Thymus (tissue), 11 donors: ENCODE results near the gene AKAP14. TPM values are rescaled to one million over a fixed set of nuclear protein-coding genes. Genes with fewer than 3 reads are reported as not detected.
A peak's percentile ranks its signal among the peaks of the same experiment; 100 is the strongest.
"Not testable (repeated sequence)": the region's sequence is repeated elsewhere in the genome, so short reads cannot be mapped to it uniquely, and the experiment has no call there.

ENCODE experiments used
- DNase-seq, 9 donors: peaks; one replicate each; pipeline ENCODE4 v3.0.0-alpha.2; 2013; ENCODE audit warnings: low spot score in 9 of 9, low read depth in 6 of 9, missing footprints in 1 of 9
- H3K27ac ChIP-seq, 2 donors: one replicate each; pipeline ENCODE4 v1.5.1; 2013; ENCODE audit warnings: control low read depth in 1 of 2, low read depth in 1 of 2, low read length in 1 of 2, mild to moderate bottlenecking in 1 of 2, moderate library complexity in 1 of 2
- H3K27me3 ChIP-seq, 2 donors: one replicate each; pipeline ENCODE4 v1.5.1; 2013; ENCODE audit warnings: low read length in 1 of 2; ENCODE audit not compliant: control insufficient read depth in 2 of 2, insufficient read depth in 1 of 2
- H3K36me3 ChIP-seq, 2 donors: one replicate each; pipeline ENCODE4 v1.5.1; 2013; ENCODE audit warnings: low read length in 1 of 2, mild to moderate bottlenecking in 1 of 2, moderate library complexity in 1 of 2; ENCODE audit not compliant: control insufficient read depth in 2 of 2, insufficient read depth in 2 of 2
- H3K4me1 ChIP-seq, 2 donors: one replicate each; pipeline ENCODE4 v1.5.1; 2013; ENCODE audit warnings: low read length in 2 of 2; ENCODE audit not compliant: control insufficient read depth in 2 of 2, insufficient read depth in 2 of 2
- H3K4me3 ChIP-seq, 2 donors: one replicate each; pipeline ENCODE4 v1.5.1; 2013; ENCODE audit warnings: low read length in 2 of 2, control low read depth in 1 of 2, mild to moderate bottlenecking in 1 of 2
- H3K9me3 ChIP-seq, 2 donors: one replicate each; pipeline ENCODE4 v1.5.1; 2013; ENCODE audit warnings: low read length in 1 of 2, mild to moderate bottlenecking in 1 of 2; ENCODE audit not compliant: control insufficient read depth in 2 of 2, insufficient read depth in 1 of 2
- WGBS: extraction: QIAGEN DNeasy Blood & Tissue Kit; methylation state at CpG from one replicate; pipeline ENCODE4 v1.1.7; 2013; 5-methylcytosine and 5-hydroxymethylcytosine counted together
- polyA plus RNA-seq: library from polyadenylated mRNA; stranded (reverse); fragments of 200-250 nt; gene quantifications from one replicate; pipeline ENCODE4 v1.2.3, GENCODE V29; 2013
- total RNA-seq: library from RNA; stranded (reverse); fragments of 120-200 nt; gene quantifications from one replicate; pipeline ENCODE4 v1.2.4, GENCODE V29; 2013
- donor health status: healthy.

The AKAP14 gene
- total and polyA plus RNA-seq, 2 donors, result 0.09 to 0.34 TPM

DNA sequence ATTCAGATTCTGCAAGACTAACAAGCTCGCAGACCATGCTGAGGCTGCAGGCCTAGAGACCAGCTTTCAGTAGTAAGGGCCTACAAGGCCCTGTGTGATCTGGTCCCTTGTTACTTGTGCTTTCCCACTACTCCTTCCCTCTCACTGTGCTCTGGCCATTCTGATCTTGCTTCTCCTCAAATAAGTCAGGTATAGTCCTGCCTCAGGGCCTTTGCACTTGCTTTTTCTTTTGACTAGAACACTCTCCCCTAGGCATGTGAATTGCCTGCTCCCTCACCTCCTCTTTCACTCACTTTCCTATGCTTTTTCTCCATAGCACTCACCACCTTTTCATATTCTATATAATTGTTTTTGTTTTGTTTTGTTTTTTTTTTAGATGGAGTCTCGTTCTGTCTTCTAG, 22.2 kb downstream of the AKAP14 start:
- Histone ChIP-seq H3K9me3 (no peaks in the 10 kb centered on the region), H3K27ac (no peak overlapping the region), H3K4me1 (no peaks in the 10 kb centered on the region), H3K36me3 (no peaks in the 10 kb centered on the region), H3K4me3 (no peak overlapping the region), H3K27me3 (no peaks in the 10 kb centered on the region)
- 98% methylated on average over 2 of the region's 2 CpGs for WGBS
- no peak for DNase-seq

DNA sequence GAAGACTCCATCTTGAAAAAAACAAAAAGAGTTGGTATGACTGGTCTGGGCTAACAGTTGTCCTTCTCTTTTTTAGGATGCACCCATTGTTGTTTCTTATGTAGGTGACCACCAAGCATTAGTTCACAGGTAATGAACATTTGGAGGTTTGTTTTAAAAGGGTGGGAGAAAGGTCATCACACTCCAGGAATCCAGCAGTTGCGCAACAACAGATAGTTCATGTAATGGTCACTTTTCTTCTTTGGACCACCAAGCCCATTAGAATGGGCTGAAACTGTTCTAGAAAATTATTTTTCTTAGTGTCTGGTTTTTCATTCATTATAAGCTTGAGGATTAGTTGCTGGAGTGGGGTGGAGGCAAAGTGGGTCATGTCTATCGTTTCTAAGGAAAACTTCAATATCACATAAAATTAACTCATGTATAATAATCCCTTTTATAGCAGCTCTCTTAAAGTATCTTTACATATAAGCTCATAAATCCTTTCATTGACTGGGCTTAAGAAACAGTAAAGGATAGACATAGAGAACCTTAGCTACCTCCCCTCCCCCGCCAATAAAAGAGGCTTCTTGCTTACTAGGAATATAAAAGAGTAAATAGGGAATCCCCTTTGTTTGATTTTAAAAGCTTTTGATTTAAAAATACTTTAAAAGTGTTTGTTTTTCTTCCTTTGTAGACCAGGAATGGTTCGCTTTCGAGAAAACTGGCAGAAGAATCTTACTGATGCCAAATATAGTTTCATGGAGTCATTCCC, 24.3 kb downstream of the AKAP14 start:
- no peak overlapping the region for H3K4me3 ChIP-seq
- no peaks in the 10 kb centered on the region for H3K9me3 ChIP-seq
- H3K27me3 ChIP-seq, result no peaks in the 10 kb centered on the region
- peaks cover 0 to under 1% of the 10 kb centered on the region in 2 donors for H3K36me3 ChIP-seq
- no peak for DNase-seq
- H3K27ac ChIP-seq, result no peak overlapping the region
- WGBS, result 97% methylated on average over 5 of the region's 5 CpGs
- H3K4me1 ChIP-seq, result no peaks in the 10 kb centered on the region

DNA sequence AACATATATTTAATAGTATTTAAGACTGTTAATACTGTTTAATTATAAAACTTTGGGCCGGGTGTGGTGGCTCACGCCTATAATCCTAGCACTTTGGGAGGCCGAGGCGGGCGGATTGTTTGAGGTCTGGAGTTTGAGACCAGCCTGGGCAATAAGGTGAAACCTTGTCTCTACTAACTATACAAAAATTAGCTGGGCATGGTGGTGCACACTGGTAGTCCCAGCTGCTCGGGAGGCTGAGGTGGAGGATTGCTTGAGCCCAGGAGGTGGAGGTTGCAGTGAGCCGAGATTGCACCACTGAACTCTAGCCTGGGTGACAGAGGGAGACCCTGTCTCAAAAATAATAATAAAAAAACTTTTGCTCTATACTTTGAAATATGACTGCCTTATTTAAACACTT, 26.7 kb downstream of the AKAP14 start:
- 99% methylated on average over 7 of the region's 7 CpGs for WGBS
- H3K27ac ChIP-seq, result not testable (repeated sequence)

DNA sequence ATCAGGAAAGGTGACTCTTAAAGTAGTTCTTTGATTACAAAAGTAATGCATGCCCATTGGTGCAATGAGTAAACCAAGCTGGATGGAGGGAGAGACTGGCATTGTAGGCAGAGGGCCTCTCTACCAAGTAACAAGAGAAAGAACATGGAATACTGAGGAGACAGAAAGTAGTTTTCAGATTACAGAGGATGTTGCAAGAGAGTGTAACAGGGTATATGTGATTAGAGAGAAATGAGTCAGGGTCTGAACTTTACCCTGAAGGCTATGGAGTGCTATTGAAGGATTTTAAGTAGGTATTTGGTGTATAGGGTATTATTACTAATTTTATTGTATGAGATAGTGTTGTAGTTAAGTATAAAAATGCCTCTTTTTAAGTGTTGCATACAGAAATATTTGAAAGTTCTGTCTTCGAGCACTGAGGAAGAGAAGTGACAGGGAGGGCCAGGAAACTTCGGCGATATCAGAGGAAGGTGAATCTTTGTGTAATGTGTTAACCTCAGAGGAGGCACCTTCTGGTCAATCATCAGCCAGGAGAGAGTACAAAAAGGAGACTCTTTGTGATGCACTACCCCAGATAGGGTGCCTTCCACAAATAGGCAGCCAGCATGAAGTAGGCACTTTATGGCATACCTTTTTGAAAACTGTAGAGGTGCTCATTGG, 39.7 kb downstream of the AKAP14 start:
- DNase-seq, result no peak
- H3K27me3 ChIP-seq, result no peaks in the 10 kb centered on the region
- H3K9me3 ChIP-seq, result no peaks in the 10 kb centered on the region
- WGBS, result 100% methylated on average over 3 of the region's 3 CpGs
- H3K4me3 ChIP-seq, result no peak overlapping the region
- H3K36me3 ChIP-seq, result peaks cover 10 to 27% of the 10 kb centered on the region in 2 donors
- no peak overlapping the region for H3K27ac ChIP-seq
- H3K4me1 ChIP-seq, result no peaks in the 10 kb centered on the region

More for the DNA sequence above, 26.7 kb downstream of the AKAP14 start:
- H3K4me1 ChIP-seq, H3K27me3 ChIP-seq, DNase-seq, H3K9me3 ChIP-seq, H3K4me3 ChIP-seq, H3K36me3 ChIP-seq: not testable (repeated sequence)

DNA sequence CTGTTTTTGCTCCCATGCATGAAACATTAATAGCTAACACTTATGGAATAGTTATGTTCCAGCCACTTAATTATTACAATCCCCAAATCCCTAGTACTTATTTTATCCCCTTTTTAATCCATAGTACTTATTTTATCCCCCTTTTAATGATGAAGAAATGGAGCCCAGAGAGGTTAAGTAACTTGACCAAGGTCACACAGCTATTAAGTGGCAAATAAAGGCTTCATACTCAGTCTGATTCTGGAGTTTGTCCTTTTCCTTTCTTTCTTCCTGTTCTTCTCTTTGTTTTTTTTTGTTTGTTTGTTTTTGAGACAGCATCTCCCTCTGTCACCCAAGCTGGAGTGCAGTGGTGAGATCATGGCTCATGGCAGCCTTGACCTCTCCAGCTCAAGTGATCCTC, 45.6 kb downstream of the AKAP14 start:
- no peak overlapping the region for H3K4me3 ChIP-seq
- H3K36me3 ChIP-seq, result peaks cover 0 to 7% of the 10 kb centered on the region in 2 donors
- no peak overlapping the region for H3K27ac ChIP-seq
- H3K4me1 ChIP-seq, result peaks cover 5 to 6% of the 10 kb centered on the region in 2 donors
- no peaks in the 10 kb centered on the region for H3K27me3 ChIP-seq
- no peaks in the 10 kb centered on the region for H3K9me3 ChIP-seq
- DNase-seq, result no peak

DNA sequence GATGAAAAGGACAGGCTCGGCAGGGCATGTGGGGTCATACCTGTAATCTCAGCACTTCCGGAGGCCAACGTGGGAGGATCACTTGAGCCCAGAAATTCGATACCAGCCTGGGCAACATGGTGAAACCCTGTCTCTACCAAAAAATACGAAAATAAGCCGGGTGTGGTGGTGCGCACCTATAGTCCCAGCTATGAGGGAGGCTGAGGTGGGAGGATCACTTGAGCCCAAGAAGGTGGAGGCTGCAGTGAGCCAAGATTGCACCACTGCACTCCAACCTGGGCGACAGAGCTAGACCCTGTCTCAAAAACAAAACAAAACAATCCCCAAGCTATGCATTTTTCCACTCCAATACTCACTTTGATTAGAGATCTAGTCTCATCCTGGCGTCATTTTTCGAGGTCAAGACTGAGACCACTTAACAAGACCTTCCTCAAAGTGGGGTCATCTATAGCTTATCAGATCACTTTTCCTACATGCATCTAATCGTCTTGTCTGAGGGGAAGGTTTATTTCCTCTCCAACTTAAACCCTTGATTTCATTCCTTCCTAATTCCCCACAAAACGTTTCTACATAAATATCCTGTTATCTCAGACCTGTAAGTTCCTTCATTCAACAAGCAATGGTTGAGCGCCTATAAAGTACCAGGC, 46.6 kb downstream of the AKAP14 start:
- Histone ChIP-seq H3K4me1 (peaks cover 5 to 6% of the 10 kb centered on the region in 2 donors), H3K27me3 (no peaks in the 10 kb centered on the region), H3K36me3 (peaks cover 0 to 3% of the 10 kb centered on the region in 2 donors), H3K9me3 (no peaks in the 10 kb centered on the region), H3K27ac (no peak overlapping the region), H3K4me3 (peak overlapping the region; percentile 73 to 78)
- 65% methylated on average over 13 of the region's 13 CpGs for WGBS
- DNase-seq, result no peak

DNA sequence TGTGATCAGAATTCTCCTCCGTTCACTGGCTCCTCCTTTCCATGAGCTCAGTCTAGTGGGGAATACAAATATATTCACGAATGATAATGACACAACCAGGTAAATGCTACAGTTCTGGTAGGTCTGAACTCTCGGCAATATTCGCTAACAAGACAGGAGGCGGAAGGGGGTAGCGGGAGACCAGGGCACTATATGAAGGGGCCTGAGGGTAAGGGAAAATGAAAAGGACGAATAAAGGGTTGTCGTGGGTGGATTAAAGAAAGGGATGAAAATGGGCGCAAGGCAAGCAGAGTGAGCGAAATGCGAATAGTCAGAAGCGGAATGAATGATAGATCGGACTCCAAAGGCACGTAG, 47.1 kb downstream of the AKAP14 start:
- H3K27ac ChIP-seq, result peak overlapping the region in 1 of 2 donors; percentile 90
- DNase-seq, result peak in 2 of 9 donors; percentile 0 to 1
- no peaks in the 10 kb centered on the region for H3K27me3 ChIP-seq
- under 1% methylated on average over 14 of the region's 14 CpGs for WGBS
- no peaks in the 10 kb centered on the region for H3K36me3 ChIP-seq
- H3K4me3 ChIP-seq, result peak overlapping the region; percentile 73 to 78
- H3K4me1 ChIP-seq, result peaks cover 5 to 6% of the 10 kb centered on the region in 2 donors
- no peaks in the 10 kb centered on the region for H3K9me3 ChIP-seq

DNA sequence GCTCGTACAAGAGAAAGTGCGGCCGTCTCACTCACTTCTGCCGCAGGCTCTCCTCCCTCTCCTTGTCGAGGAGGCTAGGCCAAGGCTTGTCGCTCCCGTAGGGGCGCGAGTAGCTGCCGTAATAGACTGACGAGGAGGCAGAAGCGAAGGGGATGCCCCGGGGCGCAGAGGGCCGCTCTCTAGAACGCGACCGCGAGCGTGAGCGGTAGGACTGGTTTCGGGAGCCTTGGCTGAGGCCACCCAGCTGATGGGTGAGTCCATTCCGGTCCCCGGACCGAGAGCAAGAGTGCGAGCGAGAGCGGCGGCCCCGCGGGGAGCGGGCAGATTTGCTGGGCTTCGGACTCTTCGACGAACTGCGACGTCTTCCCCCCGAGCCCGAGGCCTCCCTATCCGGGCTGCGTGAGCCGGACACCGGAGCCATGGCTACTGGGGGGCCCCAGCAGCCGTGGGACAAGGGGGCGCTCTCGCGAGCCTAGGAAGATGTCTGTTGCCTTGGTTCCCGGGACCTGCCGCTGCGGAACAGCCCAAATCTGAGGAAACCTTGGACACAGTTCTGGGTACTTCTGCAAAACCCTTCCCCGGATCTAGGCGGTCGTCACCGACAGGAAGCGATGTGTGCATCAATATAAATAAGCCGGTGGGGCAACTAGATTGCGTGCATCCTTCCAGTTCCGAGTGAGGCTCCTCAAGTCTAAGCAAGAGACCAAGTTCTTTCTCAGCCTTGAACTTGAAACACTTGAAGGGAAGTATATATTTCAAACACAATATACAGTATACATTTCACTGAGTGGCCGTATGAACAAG, 47.7 kb downstream of the AKAP14 start, which contains the start of gene NKAP:
Gene NKAP, minus strand, starts transcription at position 567 of the 804 bp plus-strand sequence. Its CDS starts 146 bp downstream, at position 421.
- H3K27me3 ChIP-seq, result no peaks in the 10 kb centered on the region
- H3K27ac ChIP-seq, result peak within 1 kb of the TSS; percentile 88 to 90
- DNase-seq, result peak; percentile 64 to 94 (median 84)
- H3K9me3 ChIP-seq, result no peaks in the 10 kb centered on the region
- peak within 1 kb of the TSS; percentile 73 to 78 for H3K4me3 ChIP-seq
- under 1% methylated on average over 59 of the region's 59 CpGs for WGBS
- H3K36me3 ChIP-seq, result no peaks in the 10 kb centered on the region
- H3K4me1 ChIP-seq, result peaks cover 5 to 6% of the 10 kb centered on the region in 2 donors
